Neural crest cell (in vitro differentiated cells): ENCODE results near the gene DSP. TPM values are rescaled to one million over a fixed set of nuclear protein-coding genes. Genes with fewer than 3 reads are reported as not detected.

Source experiments
- DNase-seq: peaks from one replicate; pipeline ENCODE4 v3.0.0; 2021; ENCODE audit warnings: low read depth, mixed read lengths, low spot score
- H3K27ac Mint-ChIP-seq: one replicate; pipeline ENCODE4 v1.8.0; 2021; ENCODE audit warnings: mild to moderate bottlenecking, mixed read lengths; ENCODE audit not compliant: unreplicated experiment
- H3K27me3 Mint-ChIP-seq: 2 replicates; pipeline ENCODE4 v1.8.0; 2021; ENCODE audit warnings: low read depth, mild to moderate bottlenecking, mixed read lengths
- H3K36me3 Mint-ChIP-seq: 2 replicates; pipeline ENCODE4 v1.8.0; 2021; ENCODE audit warnings: low read depth, mild to moderate bottlenecking, mixed read lengths
- H3K4me1 Mint-ChIP-seq: 2 replicates; pipeline ENCODE4 v1.8.0; 2021; ENCODE audit warnings: mixed read lengths
- H3K4me3 Mint-ChIP-seq: one replicate; pipeline ENCODE4 v1.8.0; 2021; ENCODE audit warnings: mild to moderate bottlenecking, mixed read lengths
- H3K9me3 Mint-ChIP-seq: 2 replicates; pipeline ENCODE4 v1.8.0; 2021; ENCODE audit warnings: mixed read lengths
- total RNA-seq: library from RNA; stranded (reverse); gene quantifications from 2 replicates; pipeline ENCODE4 v1.2.1, GENCODE V29; 2021
- TF ChIP-seq, protein P1 (sequence below): fragments of 200-600 bp; sonication (generic); conservative IDR thresholded peaks from 2 replicates; pipeline ENCODE4 v1.5.0; 2021; ENCODE audit warnings: antibody characterized with exemption, mild to moderate bottlenecking

The DSP gene
- total RNA-seq, 1 donor from 2014 or later = 9.5 TPM

- Mint-ChIP-seq H3K9me3 (no peaks in the 10 kb centered on the region), H3K4me3 (no peak overlapping the region), H3K4me1 (no peaks in the 10 kb centered on the region), H3K27ac (no peak overlapping the region), H3K27me3 (no peaks in the 10 kb centered on the region), H3K36me3 (no peaks in the 10 kb centered on the region)
- TF ChIP-seq, protein P1, sequence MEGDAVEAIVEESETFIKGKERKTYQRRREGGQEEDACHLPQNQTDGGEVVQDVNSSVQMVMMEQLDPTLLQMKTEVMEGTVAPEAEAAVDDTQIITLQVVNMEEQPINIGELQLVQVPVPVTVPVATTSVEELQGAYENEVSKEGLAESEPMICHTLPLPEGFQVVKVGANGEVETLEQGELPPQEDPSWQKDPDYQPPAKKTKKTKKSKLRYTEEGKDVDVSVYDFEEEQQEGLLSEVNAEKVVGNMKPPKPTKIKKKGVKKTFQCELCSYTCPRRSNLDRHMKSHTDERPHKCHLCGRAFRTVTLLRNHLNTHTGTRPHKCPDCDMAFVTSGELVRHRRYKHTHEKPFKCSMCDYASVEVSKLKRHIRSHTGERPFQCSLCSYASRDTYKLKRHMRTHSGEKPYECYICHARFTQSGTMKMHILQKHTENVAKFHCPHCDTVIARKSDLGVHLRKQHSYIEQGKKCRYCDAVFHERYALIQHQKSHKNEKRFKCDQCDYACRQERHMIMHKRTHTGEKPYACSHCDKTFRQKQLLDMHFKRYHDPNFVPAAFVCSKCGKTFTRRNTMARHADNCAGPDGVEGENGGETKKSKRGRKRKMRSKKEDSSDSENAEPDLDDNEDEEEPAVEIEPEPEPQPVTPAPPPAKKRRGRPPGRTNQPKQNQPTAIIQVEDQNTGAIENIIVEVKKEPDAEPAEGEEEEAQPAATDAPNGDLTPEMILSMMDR = no peak
- no peak for DNase-seq
Observed at GRCh38 chr6:7579851-7580250, 38.4 kb downstream of the DSP start.

GRCh38 chr6:7580537-7580926 is 39.1 kb downstream of the DSP start:
- no peak overlapping the region for H3K4me3 Mint-ChIP-seq
- no peaks in the 10 kb centered on the region for H3K9me3 Mint-ChIP-seq
- H3K4me1 Mint-ChIP-seq = no peaks in the 10 kb centered on the region
- no peak overlapping the region for H3K27ac Mint-ChIP-seq
- H3K36me3 Mint-ChIP-seq = no peaks in the 10 kb centered on the region
- TF ChIP-seq, protein P1 = no peak
- no peak for DNase-seq
- no peaks in the 10 kb centered on the region for H3K27me3 Mint-ChIP-seq

GRCh38 chr6:7580927-7581618 is 39.6 kb downstream of the DSP start:
- Mint-ChIP-seq H3K27me3 (no peaks in the 10 kb centered on the region), H3K4me3 (no peak overlapping the region), H3K36me3 (no peaks in the 10 kb centered on the region), H3K27ac (no peak overlapping the region), H3K4me1 (no peaks in the 10 kb centered on the region), H3K9me3 (no peaks in the 10 kb centered on the region)
- no peak for DNase-seq
- TF ChIP-seq, protein P1 = no peak

DNA sequence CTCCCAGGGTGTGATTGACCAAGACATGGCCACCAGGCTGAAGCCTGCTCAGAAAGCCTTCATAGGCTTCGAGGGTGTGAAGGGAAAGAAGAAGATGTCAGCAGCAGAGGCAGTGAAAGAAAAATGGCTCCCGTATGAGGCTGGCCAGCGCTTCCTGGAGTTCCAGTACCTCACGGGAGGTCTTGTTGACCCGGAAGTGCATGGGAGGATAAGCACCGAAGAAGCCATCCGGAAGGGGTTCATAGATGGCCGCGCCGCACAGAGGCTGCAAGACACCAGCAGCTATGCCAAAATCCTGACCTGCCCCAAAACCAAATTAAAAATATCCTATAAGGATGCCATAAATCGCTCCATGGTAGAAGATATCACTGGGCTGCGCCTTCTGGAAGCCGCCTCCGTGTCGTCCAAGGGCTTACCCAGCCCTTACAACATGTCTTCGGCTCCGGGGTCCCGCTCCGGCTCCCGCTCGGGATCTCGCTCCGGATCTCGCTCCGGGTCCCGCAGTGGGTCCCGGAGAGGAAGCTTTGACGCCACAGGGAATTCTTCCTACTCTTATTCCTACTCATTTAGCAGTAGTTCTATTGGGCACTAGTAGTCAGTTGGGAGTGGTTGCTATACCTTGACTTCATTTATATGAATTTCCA is 43.9 kb downstream of the DSP start:
- DNase-seq = no peak
- Mint-ChIP-seq H3K27ac (no peak overlapping the region), H3K4me3 (no peak overlapping the region), H3K27me3 (no peaks in the 10 kb centered on the region), H3K4me1 (peaks cover 12% of the 10 kb centered on the region), H3K9me3 (no peaks in the 10 kb centered on the region), H3K36me3 (no peaks in the 10 kb centered on the region)
- TF ChIP-seq, protein P1 = no peak

DNA sequence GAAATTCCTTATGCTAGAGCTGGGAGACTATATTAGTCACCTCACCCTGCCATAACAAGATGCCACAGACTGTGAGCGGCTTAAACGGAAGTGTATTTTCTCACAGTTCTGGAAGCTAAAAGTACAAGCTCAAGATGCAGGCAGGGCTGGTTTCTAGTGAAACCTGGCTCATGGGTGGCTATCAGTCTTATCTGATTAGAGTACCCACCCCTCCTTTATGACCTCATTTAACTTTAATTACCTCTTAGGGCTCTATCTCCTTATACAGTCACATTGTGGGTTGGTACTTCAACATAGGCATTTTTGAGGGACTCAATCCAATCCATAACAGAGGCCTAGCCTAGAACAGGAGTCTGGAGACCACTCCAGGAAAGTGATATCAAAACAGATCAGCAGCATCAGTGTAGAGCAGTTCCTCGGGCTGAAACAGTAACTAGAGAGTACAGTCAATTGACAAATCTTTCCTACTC is 46.2 kb downstream of the DSP start:
- H3K27ac Mint-ChIP-seq = no peak overlapping the region
- no peaks in the 10 kb centered on the region for H3K9me3 Mint-ChIP-seq
- H3K4me1 Mint-ChIP-seq = peaks cover 33% of the 10 kb centered on the region
- H3K27me3 Mint-ChIP-seq = no peaks in the 10 kb centered on the region
- peak overlapping the region; percentile 54 for H3K4me3 Mint-ChIP-seq
- DNase-seq = no peak
- TF ChIP-seq, protein P1 = no peak
- H3K36me3 Mint-ChIP-seq = peaks cover 6% of the 10 kb centered on the region
